Bone marrow (tissue), 2 donors: ENCODE results near the gene CBX7.

Source experiments
- DNase-seq, 2 donors: peaks; one replicate each; lab custom pipeline; 2025; lab: John Stamatoyannopoulos, UW

The CBX7 gene

DNA sequence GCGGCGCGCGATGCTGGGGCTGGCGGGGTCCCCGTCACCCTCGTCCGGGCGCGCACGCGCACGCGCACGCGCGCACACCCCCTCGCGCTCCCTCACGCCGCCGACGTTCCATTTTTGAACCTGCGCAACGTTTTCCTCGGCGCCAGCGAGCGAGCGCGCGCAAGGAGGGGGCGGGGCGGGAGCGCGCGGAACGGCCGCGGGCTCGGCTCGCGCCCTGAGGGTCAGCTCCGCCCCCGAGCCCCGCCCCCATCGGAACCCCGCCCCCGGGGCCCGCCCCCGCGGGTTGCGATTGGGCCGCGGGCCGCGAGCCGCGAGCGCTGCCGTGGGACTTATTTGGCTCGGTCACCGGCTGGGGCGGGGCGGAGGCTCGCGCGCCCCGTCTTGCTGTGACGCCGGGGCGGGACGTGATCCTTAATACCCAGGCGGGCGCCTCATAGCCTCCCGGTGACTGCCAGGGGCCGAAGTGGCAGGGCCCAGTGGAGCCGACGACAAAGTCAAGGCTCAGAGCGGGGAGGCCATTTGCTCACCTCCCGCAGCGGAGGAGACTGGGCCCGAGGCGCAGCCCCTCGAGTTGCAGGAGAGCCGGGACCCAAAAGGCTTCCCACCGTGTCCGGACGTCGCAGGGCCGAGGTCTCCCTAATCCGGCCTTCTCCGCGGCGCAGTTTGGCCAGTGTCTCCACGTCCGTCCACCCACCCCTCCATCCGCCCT is at the start of gene CBX7:
TSS of gene CBX7 (minus strand) at position 170 of the 709 bp plus-strand sequence. CDS start 236 bp downstream, outside the sequence.
- peak; percentile 74 to 75 for DNase-seq

GRCh38 chr22:39197578-39197977 is 45.1 kb upstream of the CBX7 start:
- no peak for DNase-seq

GRCh38 chr22:39194098-39194497 is 41.6 kb upstream of the CBX7 start:
- no peak for DNase-seq

GRCh38 chr22:39188809-39189208 is 36.3 kb upstream of the CBX7 start:
- DNase-seq, result no peak

- no peak for DNase-seq
Observed at GRCh38 chr22:39185601-39186012, 33.1 kb upstream of the CBX7 start.

GRCh38 chr22:39184586-39185577 is 32.4 kb upstream of the CBX7 start:
- no peak for DNase-seq

- no peak for DNase-seq
Observed at GRCh38 chr22:39183991-39184585, 31.6 kb upstream of the CBX7 start.

DNA sequence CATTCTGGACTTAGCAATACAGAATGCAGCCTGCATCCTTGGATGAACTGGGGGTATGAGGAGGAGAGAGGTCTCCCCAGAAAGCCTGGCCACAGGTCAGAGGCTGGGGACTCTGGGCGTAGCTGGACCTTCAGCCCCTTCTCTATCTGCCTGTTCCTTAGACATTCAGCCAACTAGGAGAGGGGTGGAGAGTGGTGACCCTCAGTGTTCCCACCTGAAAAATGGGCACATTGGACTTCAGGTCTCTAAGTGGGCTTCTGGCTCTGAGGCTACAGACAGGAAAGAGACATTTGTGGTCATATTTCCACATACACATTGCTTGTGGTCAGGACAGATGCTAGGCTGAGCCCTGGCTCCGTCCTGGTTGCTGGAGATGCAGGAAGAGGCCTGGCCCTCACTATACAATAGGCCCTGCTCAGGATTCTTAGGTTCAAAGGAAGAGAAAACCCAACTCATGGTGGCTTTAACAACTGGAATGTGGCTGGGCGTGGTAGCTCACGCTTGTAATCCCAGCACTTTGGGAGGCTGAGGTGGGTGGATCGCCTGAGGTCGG is 30.1 kb upstream of the CBX7 start:
- DNase-seq, result no peak

DNA sequence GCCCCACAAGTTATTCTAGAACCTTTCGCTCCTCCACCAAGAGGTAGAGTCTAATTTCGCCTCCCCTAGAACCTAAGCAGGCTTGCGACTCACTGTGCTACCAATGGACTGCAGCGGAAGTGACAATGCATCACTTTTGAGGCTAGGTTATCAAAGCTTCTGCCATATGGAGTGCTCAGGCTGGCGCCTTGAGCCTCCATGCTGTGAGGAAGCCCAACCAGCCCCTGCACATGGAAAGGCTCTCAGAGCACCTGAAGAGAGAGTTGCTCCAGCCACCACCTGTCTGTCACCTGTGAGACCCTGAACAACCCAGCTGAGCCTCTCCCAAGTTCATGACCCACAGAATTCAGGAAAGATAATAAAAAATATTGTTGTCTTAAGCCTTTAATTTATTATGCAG is 29.3 kb upstream of the CBX7 start:
- DNase-seq, result no peak

GRCh38 chr22:39181356-39181755 is 28.9 kb upstream of the CBX7 start:
- DNase-seq, result no peak

DNA sequence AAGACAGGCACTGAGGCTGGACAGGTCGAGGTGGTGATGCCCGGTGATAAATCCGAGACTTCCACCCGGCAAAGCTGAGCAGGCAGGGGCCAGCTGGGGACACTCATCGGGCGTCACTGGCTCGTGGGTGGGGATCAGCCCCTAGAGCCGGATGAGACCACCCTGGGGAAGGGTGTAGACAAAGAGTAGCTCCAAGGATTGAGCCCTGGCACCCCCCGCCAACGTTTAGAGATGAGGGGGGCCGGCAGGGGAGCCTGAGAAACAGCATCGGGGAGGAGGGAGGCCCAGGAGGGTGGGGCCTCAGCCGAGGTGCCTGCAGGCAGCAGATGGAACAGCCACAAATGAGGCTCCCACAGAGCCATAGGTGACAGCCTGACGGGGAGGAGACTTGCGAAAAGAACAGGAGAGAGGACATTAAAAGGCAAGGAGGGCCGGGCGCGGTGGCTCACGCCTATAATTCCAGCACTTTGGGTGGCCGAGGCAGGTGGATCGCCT is 27.4 kb upstream of the CBX7 start:
- DNase-seq, result no peak

GRCh38 chr22:39179401-39179827 is 26.9 kb upstream of the CBX7 start:
- no peak for DNase-seq

DNA sequence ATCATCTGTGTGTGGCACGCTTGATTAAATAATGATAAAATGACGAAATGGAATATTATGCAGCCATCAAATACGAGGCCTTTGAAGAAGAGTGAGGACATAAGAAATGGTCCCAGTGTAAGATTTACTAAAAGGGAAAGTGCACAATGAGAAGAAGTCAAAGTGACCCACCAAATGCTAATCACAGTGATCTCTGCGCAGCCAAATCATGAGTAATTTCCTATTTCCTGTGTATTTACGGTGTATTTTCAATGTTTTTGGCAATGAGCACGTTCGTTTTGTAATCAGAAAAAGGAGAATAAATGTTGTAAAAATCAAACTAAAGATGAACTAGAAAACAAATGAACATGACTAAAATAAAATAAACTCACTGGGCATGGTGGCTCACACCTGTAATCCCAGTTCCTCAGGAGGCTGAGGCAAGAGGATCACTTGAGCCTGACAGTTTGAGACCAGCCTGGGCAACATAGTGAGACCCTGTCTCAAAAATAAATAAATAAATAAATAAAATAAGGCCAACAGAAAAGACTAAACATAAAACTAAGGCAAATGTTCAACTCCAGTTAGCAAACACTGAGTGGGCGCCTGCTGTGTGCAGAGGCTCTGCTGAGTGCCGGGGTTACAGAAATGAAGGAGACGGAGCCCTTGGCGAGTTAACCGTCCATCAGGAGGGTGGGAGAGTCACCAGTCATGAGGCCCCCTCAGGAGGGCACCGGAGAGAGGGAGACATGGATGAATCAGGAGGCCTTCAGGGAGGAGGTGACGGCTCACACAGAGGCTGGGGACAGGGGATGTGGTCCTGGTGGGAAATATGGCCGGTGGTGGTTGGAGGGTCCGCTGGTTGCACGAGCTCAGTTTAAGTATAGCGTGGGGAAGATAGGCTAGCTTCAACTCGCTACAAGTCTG is 26.0 kb upstream of the CBX7 start:
- peak in 1 of 2 donors; percentile 16 for DNase-seq

DNA sequence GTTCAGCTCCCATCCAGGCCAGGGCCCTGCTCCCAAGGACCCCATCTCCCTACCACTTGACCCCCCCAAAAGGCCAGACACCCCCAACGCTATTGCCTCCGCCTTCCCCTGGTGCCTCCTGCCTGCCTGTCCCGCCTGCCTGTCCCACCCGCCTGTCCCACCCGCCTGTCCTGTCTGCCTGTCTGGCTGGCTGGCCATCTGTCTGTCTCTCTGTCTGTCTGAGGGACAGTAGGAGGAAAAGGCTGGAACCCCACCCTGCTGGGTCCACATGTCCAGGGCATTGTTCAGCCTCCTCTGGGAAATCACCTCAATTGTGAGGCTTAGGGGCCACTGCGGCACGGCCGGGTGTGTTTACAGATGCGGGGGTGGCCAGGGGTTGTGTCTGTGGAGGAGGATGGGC is 25.3 kb upstream of the CBX7 start:
- DNase-seq, result no peak

DNA sequence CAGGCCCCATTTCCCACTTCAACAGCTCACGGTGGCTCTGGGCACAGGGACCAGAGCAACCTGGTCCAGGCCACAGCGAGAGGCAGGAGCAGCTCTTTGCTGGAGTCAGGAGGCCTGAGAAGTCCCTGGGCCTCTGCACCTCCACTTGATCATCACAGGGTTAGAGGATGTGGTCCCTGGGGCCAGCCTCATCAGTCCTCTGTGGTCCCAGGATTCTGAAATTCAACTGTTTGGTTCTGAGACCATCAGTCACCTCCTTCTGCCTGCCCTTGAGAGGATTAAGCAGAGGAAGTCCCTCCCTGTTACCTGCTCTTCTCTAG is 24.9 kb upstream of the CBX7 start:
- no peak for DNase-seq

DNA sequence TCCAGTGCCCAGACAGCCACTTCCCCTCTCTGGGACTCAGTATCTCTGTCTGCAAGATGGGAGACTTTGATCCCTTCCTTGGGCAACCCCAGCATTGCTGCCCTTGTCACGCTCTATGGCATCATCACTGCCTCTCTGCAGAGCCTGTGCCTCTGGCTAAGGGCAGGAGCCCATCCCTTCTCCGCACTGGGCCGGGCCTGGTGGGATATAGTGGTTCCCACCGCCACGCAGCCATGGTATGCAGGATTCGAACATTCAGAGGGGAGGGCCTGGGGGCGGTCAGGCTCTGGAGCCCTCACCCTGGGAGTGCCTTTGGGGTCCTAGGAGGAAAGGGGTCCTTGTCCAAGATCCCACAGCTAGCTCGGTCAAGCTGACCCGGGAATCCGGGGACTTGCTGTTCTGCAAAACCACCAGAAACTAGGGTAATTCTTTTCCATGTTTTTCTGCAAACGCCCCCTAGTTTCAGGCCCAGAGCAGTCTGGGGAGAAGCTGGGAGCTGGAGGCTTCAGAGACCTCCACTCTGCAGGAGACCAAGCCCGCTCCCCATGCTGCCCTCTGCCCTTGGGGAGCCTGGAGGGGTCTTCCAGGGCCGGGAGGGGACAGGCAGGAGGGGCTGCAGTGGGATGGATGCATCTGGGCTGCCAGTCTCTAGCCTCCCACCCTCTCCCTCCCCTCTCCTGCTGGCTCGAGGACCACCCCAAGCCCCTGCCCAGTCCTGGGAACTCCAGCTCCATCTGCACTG is 24.4 kb upstream of the CBX7 start:
- no peak for DNase-seq

GRCh38 chr22:39176143-39176713 is 23.7 kb upstream of the CBX7 start:
- no peak for DNase-seq

- DNase-seq, result no peak
Observed at GRCh38 chr22:39175353-39176142, 23.1 kb upstream of the CBX7 start.
